DLD1 (cell line): Measurements from ENCODE around the gene MORC2.

ENCODE experiments used
- in situ Hi-C: cut with HindIII; loops from 2 replicates; pipeline ENCODE4 v1.10.0; 2017; ENCODE audit warnings: low sequenced_read_pairs

MORC2 gene

GRCh38 chr22:30949934-30950660, 18.5 kb downstream of the MORC2 start:
- in situ Hi-C loops = no loop called here

DNA sequence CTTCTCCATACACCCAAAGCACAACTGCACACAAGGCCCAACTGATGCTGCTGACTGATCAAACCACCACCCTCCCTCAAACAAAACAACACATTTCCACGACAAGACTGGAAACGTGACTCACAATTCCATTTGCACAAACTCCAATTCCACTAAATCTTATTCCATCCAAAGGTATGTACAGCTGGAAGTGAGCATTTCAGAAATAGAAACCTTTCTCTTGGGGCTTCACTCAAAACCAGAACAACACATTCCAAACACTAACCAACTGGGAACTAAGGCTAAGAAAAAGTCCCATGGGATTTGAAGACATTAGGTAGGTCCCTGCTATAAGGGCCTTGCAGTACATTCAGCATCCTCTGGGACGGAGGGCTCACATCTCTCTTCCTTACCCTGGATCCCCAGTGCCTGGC, 19.6 kb downstream of the MORC2 start:
- in situ Hi-C loops = no loop called here

DNA sequence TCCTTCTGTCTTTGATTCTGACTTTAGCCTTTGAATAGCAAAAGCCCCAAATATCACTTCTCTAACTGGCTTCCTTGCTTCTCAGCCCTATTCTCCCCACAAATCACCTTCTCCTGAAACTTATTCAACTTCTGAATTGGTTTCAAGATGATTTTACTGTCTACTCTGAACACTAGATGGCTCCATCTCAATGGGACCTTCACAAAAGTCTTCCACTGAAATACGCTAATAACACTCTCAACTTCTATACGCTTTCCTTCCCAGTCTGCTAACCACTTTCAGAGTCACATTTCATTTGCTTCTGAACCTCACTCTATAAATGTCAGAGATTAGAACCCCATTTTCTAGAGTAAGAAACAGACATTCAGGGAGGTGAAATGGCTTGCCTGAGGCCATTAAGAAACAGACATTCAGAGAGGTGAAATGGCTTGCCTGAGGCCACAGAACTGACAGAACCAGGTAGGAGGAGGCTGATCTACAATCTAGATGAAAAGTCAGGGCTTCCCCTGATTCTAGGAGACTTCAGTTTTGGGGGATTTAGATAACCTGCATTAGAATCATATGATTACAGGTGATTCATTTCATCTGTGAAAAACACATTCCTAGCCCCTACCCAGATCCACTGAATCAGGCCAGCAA, 20.6 kb downstream of the MORC2 start:
- in situ Hi-C loops = no loop called here

DNA sequence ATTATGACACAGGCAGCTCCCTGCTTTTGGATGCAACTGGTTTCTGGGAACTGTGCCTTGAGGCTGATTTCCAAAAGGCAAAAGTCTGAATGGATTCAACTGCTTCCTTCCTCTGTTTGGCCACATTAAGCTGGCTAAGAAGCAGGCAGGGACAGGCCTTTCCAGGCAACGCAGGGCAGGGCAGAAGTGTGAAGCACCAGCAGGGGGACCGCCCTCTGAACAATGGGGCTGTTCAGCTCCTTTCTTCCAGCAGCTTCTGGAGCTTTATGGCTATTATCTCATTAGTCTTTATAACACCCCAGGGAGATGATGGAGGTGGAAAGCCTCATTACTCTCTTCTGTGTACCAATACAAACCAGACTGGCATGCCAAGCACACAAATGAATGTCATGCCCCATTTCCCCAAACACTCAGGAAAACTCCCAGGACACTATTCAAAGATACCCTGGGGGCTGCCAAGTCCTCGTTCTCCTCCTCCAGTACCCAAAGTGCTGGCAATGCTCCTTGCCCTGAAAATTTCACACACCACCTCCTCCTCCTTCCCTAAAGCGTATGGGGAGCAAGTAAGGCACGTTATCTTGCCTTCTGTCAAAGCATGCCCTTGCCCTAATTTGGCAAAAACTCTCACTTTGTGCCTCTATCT, 21.3 kb downstream of the MORC2 start:
- in situ Hi-C loops = no loop called here

DNA sequence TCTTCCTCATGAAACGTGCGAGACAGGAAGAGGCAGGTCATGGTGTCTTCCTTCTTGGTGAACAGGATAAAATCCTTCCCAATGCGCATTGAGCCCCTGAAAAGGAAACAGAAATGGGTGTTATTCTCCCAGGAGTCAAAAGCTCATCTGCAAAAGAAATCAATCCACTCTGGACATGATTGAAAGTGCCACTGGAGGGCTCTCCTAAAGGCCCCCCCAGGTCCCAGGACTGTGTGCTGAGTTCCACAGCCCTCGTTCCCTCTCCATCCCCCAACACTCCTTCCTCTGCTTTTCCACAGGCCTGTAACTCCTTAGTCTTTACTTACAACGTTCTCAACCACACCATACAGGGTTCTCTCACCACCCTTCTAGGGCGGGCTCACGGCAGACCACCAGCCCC, 22.2 kb downstream of the MORC2 start:
- in situ Hi-C loops = no loop called here

DNA sequence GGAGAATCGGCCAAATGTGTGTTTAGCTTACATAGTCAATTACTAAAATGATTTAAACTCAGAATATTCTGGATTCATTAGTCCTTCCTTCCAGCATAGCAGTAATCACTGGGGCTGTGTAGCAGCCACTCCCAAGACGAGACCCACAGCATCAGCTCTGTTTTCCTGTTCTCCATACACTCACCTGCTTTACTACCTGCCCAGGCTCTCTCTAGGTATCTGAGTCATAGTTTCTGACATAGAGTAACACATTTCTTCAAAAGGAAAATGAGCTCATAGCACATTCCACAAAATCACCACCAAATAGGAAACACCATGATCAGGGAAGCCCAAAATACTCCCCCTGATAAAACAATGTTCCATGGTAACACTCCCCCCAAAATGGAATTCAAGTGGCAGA, 22.9 kb downstream of the MORC2 start:
- in situ Hi-C loops = no loop called here

DNA sequence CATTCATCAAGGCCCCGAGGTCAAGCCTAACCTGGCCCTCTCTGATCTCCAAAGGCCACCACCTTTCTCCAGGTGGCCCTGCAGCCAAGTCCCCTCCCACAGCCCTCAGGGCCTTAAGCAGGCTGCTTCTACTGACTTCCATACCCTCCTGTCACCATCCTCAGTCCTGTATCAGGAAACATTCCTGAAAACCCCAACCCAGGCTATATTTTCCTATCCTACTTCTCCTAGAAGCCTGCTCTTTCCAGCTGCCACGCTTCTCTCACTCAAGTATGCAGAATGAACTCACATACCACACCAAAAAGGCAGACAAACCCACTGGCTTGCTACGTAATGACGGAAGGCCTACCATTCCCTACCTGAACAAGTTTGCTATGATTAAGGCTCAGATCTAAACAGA, 23.6 kb downstream of the MORC2 start:
- in situ Hi-C loops = no loop called here

GRCh38 chr22:30943368-30943767, 25.2 kb downstream of the MORC2 start:
- in situ Hi-C loops = no loop called here

GRCh38 chr22:30941363-30941740, 27.2 kb downstream of the MORC2 start:
- in situ Hi-C loops = no loop called here

DNA sequence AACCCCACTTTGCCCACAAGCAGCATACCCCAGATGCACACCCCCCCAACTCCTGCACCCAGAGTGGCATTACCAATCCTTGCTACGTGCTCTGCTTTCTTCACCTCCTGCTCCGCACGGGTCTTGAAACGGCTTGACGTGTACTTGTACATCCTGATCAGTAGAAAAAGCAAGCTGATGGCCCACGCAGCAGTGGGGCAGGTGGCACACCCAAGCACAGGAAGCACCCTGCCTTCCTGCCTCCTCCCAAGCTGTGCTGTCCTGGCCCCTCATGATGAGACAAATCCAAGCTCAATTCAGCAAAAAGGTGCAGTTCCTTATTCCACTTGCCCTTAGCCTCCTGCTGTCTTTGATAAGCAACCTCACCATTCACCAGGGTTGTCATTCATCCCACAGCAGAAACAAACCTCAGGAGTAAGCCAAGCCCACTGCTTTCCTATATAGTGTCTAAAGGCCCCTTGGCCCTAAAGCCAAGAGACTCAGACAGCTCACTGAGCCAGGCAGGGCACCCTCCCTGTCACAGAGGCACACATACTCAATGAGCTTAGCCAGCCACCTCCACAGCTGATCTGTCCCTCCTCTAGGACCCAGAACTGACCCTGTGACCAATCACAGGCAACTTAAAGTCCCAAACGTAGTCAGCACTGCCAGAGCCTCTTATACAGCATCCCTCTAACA, 27.8 kb downstream of the MORC2 start:
- in situ Hi-C loops = no loop called here

GRCh38 chr22:30934053-30934452, 34.5 kb downstream of the MORC2 start:
- in situ Hi-C loops = loop anchor here (5.0 kb wide), 1 partner anchor 47 kb away; no protein-coding TSS in a partner anchor

- in situ Hi-C loops = loop anchor here (5.0 kb wide), 1 partner anchor 46 kb away; no protein-coding TSS in a partner anchor
Observed at GRCh38 chr22:30933457-30933856, 35.1 kb downstream of the MORC2 start.

DNA sequence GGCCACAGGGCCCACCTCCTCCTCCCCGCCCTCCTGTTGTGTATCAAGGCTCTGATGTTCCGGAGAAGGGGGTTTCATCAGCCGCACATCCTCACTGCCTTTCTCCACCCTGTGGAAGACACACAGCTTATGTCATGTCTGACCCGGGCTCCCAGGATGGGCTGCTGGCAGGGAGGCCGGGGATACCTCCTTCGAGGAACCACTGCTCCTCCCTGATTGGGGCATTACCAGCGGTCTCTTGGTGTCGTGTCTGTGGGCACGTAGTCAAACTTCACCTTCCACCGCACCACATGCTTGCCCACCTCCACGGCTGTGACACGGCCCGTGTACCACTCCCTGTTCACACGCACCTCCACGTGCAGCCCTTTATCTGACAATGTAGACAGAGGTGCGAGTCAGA, 35.9 kb downstream of the MORC2 start:
- in situ Hi-C loops = loop anchor here (5.0 kb wide), 1 partner anchor 45 kb away; no protein-coding TSS in a partner anchor

DNA sequence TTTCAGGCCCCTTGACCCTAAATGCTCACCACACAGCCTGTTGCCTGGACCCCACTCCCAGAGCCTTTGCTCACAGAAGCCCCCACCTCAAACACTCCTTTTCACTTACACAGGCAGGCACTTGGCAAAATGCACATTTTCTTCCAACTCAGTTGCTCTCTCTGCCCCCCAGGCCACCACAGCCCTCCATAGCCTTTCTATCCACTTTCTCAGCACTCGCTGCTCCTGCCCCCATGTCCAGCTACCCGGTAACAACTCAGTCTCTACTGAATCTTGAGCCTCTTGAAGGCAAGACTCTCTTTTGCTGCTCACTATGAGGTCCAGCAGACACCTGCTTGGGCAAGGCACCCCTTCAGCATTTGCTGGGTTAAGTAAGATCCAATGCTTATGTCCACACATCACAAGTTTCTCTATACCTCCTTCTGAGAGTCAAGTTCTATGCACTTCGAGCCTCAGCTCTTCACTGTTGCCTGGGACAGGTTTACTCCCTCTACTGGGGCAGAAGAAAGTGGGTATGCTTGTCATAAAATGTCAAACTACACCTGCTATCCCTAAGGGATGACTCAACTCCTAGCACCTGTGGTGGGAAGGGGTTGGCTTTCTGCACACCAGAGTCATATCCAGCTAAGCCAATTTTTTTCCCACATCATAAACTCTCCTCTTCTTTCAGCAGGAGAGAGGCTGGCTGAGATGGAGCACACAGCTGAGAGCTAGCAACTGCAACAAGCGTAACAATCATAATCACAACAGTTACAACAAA, 36.9 kb downstream of the MORC2 start:
- in situ Hi-C loops = loop anchor here (5.0 kb wide), 1 partner anchor 44 kb away; no protein-coding TSS in a partner anchor

- in situ Hi-C loops = loop anchor here (5.0 kb wide), 1 partner anchor 43 kb away; no protein-coding TSS in a partner anchor
Observed at GRCh38 chr22:30930228-30930627, 38.3 kb downstream of the MORC2 start.

- in situ Hi-C loops = no loop called here
Observed at GRCh38 chr22:30928401-30928800, 40.2 kb downstream of the MORC2 start.

DNA sequence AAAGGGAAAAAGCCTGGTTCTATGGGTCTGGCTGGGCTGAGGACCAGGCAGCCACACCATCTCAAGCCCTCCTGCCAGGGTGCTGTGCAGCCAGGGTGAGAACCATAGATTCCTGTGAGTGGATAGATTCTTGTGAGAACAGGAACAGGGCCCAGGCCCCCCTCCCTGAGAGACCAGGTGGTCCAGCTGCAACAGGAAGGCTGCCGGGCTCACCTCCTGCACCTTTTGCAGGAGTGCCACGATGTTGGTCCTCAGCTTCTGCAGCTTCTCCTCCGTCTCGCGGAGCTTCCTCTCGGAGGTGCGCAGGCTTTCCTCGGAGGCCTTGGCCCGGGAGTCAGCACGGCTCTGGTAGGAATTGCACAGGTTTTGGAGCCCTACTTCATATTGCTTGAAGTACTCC, 40.8 kb downstream of the MORC2 start:
- in situ Hi-C loops = no loop called here

- in situ Hi-C loops = no loop called here
Observed at GRCh38 chr22:30926706-30927105, 41.9 kb downstream of the MORC2 start.

DNA sequence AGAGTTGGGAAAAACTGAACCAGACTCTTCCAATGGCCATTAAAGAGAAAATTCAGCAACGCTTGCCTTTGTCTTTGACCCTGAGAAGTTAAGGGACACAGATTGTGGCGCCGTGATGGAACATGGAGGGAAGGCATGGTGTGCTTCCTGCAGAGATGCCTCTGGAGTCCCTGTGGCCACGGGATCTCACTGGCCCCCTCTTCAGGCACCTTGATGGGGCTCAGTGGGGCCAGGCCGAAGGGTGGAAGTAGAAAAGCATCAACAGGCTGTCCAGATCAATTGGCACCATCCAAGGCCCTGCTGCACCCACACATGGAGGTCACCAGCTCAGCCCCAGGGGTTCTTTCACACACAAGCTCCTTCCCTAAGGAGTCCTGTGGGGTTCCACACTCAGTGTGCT, 42.9 kb downstream of the MORC2 start:
- in situ Hi-C loops = no loop called here

GRCh38 chr22:30923168-30923900, 45.2 kb downstream of the MORC2 start:
- in situ Hi-C loops = no loop called here
